Mucosa of descending colon (tissue), 3 donors: ENCODE data around the gene CTSS. TPM values are rescaled to one million over a fixed set of nuclear protein-coding genes. Genes with fewer than 3 reads are reported as not detected.
A peak's percentile ranks its signal among the peaks of the same experiment; 100 is the strongest.
"Not testable (repeated sequence)": the region's sequence is repeated elsewhere in the genome, so short reads cannot be mapped to it uniquely, and the experiment has no call there.

Source experiments
- ATAC-seq: fragments of 200-7000 bp; cut with Tn5 transposase; one replicate; pipeline ENCODE4 v1.9.1; 2020; ENCODE audit warnings: mild to moderate bottlenecking, moderate library complexity
- DNase-seq, 3 donors: peaks; one replicate each; pipeline ENCODE4 v3.0.0-alpha.2; 2020
- H3K36me3 ChIP-seq: fragments of 200-600 bp; one replicate; pipeline ENCODE4 v1.8.0; 2021; ENCODE audit warnings: low read depth, mild to moderate bottlenecking
- H3K4me1 ChIP-seq: fragments of 200-600 bp; one replicate; pipeline ENCODE4 v1.8.0; 2021; ENCODE audit warnings: low read depth, mild to moderate bottlenecking
- H3K4me3 ChIP-seq: fragments of 200-600 bp; one replicate; pipeline ENCODE4 v1.8.0; 2021; ENCODE audit warnings: mild to moderate bottlenecking
- H3K9me3 ChIP-seq: fragments of 200-600 bp; one replicate; pipeline ENCODE4 v1.8.0; 2021; ENCODE audit warnings: mild to moderate bottlenecking
- CTCF ChIP-seq: fragments of 200-600 bp; IDR thresholded peaks from one replicate; pipeline ENCODE4 v1.8.0; 2022; ENCODE audit warnings: antibody characterized with exemption, mild to moderate bottlenecking
- intact Hi-C, 2 donors: fragments of 100-400 bp; cut with DNase I in 1 of 2; cut with micrococcal nuclease in 1 of 2; formaldehyde crosslinking; loops; one replicate each; pipeline versions ENCODE4 v1.11.0 to v1.11.1; 2022; cut with DNase I, micrococcal nuclease
- total RNA-seq, 3 donors: library from RNA; stranded (reverse); fragmentation: NEBNext Ultra II Directional in 2 of 3; extraction: Animal tissue kit (Norgen Biotek cat#: 25700) in 2 of 3; gene quantifications; one replicate each; pipeline versions ENCODE4 v1.2.1 to v1.2.4, GENCODE V29; 2021 to 2023
- donor health status: DM: no; HTN: no; CAD: no; lungs with moderate emphysema.
- donor health status: DM: no; HTN: no; CAD: no.
- donor health status: DM: no; HTN: yes; CAD: no.

Gene CTSS
- total RNA-seq, 3 donors from 2014 or later = 290 to 577 (median 544) TPM

DNA sequence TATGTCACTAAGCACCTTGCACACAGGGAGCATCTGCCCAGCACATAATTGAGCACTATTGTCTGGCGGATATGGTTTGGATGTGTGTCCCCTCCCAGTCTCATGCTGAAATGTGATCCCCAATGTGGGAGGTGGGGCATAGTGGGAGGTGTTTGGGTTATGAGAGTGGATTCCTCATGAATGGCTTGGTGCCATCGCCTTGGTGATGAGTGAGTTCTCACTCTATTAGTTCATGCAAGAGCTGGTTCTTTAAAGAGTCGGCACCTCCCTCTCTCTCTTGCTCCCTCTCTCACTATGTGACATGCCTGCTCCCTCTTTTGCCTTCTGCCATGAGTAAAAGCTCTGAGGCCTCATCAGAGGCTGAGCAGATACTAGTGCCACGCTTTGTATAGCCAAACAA, 32.9 kb upstream of the CTSS start:
- DNase-seq = no peak
- TF ChIP-seq CTCF = no peak
- ATAC-seq = no peak
- intact Hi-C loops = no loop called here
- no peaks in the 10 kb centered on the region for H3K4me1 ChIP-seq
- H3K36me3 ChIP-seq = no peaks in the 10 kb centered on the region
- no peak overlapping the region for H3K4me3 ChIP-seq
- no peaks in the 10 kb centered on the region for H3K9me3 ChIP-seq

DNA sequence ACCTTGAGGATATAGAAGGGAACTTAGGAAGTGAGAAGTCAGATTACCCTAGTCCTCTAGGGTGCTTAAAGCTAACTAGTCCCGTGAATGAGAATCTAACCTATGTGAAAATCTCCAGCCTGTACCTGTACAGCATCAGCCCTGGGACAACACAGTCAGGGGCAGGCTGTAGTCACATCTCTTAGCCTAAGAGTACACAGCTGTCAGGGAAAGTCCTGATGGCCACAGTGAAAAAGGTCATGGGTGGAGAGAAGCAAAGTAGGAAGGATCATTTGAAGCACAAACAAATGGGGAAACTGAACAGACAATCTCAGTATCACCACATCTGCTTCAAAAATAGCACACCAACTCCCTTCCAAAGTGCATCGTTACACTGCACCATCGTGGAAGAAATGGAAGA, 30.8 kb upstream of the CTSS start:
- no peaks in the 10 kb centered on the region for H3K4me1 ChIP-seq
- intact Hi-C loops = no loop called here

DNA sequence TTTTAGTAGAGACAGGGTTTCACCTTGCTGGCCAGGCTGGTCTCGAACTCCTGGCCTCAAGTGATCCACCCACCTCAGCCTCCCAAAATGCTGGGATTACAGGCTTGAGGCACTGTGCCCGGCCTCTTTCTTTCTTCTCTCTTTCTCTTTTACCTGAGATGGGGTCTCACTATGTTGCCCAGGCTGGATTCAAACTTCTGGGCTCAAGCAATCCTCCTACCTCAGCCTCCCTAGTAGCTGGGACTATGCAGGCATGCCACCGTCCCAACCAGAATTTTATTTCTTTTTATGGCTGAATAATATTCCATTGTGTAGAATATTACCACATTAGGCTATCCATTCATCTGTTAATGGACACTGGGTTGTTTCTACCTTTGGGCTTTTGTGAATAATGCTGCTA, 28.2 kb upstream of the CTSS start:
- H3K9me3 ChIP-seq, H3K4me3 ChIP-seq, H3K36me3 ChIP-seq, DNase-seq, intact Hi-C loops, H3K4me1 ChIP-seq, ATAC-seq: not testable (repeated sequence)

More for the DNA sequence above, 30.8 kb upstream of the CTSS start:
- ATAC-seq (no peak), DNase-seq (no peak)
- Histone ChIP-seq H3K4me3 (no peak overlapping the region), H3K9me3 (no peaks in the 10 kb centered on the region), H3K36me3 (no peaks in the 10 kb centered on the region)
- TF ChIP-seq CTCF = no peak

GRCh38 chr1:150793221-150793620, 27.6 kb upstream of the CTSS start:
- no peak overlapping the region for H3K4me3 ChIP-seq
- no peaks in the 10 kb centered on the region for H3K4me1 ChIP-seq
- no peaks in the 10 kb centered on the region for H3K9me3 ChIP-seq
- TF ChIP-seq CTCF = no peak
- no peaks in the 10 kb centered on the region for H3K36me3 ChIP-seq
- DNase-seq = no peak
- intact Hi-C loops = no loop called here
- no peak for ATAC-seq

- intact Hi-C loops = no loop called here
- TF ChIP-seq CTCF = no peak
- ATAC-seq (peak; percentile 46), DNase-seq (no peak)
- no peaks in the 10 kb centered on the region for H3K9me3 ChIP-seq
- H3K4me3 ChIP-seq = no peak overlapping the region
- no peaks in the 10 kb centered on the region for H3K4me1 ChIP-seq
- H3K36me3 ChIP-seq = no peaks in the 10 kb centered on the region
Measured at GRCh38 chr1:150791585-150791984, 26.0 kb upstream of the CTSS start.

DNA sequence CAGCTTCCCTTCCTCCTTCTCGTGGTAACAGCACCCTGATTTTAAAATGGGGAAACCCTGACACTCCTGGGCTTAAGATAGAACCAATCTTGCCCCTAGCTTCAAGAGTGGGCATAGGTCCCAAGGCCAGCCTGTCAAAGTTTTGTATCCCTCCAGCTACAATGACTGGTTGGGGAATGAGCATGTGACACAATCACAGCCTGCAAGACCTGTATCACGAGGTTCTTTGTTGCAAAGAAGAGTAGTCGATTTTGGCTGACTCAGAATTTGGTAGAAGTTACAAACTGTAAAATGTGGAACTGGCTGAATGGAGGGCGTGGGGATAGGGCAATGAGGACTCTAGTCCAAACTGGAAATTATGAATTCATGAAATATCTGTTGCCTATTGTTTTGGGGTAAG, 23.8 kb upstream of the CTSS start:
- H3K9me3 ChIP-seq = no peaks in the 10 kb centered on the region
- no peak for DNase-seq
- H3K4me3 ChIP-seq = no peak overlapping the region
- no peak for TF ChIP-seq CTCF
- no peaks in the 10 kb centered on the region for H3K36me3 ChIP-seq
- no peak for ATAC-seq
- intact Hi-C loops = no loop called here
- H3K4me1 ChIP-seq = no peaks in the 10 kb centered on the region
